ENCODE measurements around the gene EDIL3.

GRCh38 chr5:84419742-84420141 is 35.1 kb upstream of the EDIL3 start:
- TF ChIP-seq CTCF (IDR thresholded peaks at IDR 0.05; ENCODE audit: low read depth, low read length, poor library complexity, severe bottlenecking) (no peak), EZH2phosphoT487 (IDR thresholded peaks at IDR 0.05; ENCODE audit: borderline replicate concordance, low read length) (no peak)

All from DOHH2 (cell line).